Amniotic epithelial cell (primary cell): ENCODE data around the gene FNIP2.
A peak's percentile ranks its signal among the peaks of the same experiment; 100 is the strongest.
"Not testable (repeated sequence)": the region's sequence is repeated elsewhere in the genome, so short reads cannot be mapped to it uniquely, and the experiment has no call there.

Experiments
- DNase-seq: peaks from one replicate; pipeline ENCODE4 v3.0.0-alpha.2; 2010; ENCODE audit warnings: low read depth

The FNIP2 gene

DNA sequence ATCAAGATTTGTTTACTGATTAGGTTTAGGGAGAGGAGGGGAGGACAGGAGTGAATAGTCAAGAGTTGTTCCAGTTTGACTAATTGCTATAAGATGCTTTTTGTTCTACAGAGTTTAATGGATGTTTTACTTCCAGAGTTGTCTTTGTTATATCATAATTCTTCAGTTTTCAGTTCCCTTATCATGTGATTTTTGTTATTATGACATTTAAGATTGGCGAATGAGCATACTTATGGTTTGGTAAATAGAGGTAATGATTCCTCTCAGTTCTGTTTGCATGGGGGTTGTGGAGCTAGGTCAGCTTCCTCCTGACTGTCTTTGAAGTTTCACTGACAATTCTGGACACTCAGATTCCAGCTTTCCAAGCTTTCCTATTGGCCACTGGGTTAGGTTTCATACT, 24.6 kb downstream of the FNIP2 start:
- DNase-seq, result not testable (repeated sequence)

DNA sequence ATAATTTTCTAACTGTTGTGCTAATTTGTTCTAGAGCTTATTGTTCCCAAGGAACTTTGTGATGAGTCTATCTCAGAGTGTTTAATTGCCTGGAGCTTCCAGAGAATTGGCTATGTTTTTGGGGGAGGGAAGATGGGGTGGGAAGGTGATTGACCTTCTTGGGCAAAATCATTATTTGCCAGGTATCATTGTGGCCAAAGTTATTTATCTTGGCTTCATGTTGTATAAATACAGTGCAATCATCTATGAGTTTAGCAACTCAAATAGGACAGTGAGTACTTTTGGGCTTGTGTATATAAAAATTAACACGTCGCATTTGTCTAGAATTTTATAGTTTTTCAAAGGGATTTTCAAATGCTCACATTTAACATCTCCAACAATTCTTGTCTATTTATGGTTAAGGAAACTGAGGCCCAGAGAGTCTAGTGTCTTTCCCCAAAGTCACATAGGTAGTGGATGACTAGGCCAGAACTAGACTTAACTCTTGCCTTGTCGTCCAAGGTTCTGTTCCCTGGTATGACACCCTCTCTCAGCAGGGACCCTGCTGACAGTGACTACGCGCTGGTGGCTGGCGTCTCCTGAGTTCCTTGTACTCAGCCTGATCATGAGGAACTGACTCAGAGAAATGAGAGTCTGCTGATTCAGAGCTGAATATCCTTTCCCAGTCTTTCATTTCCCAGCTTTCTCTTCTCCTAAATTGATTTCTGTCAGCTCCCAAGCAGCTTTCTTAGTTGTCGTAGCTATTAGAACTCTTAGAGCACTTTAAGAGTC, 27.7 kb downstream of the FNIP2 start:
- DNase-seq, result peak; percentile 31

DNA sequence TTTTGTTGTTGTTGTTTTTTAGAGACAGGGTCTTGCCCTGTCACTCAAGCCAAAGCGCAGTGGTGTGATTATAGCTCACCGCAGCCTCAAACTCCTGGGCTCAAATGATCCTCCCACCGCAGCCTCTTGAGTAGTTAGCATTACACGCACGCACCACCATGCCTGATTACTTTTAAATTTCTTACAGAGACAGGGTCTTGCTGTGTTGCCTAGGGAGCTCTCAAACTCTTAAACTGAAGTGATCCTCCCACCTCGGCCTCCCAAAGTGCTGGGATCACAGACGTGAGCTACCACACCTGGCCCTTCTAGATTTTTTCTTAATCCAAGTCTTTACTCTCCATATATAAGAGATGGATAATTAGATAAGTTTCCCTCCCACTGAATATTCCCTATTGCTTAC, 29.2 kb downstream of the FNIP2 start:
- DNase-seq, result no peak

DNA sequence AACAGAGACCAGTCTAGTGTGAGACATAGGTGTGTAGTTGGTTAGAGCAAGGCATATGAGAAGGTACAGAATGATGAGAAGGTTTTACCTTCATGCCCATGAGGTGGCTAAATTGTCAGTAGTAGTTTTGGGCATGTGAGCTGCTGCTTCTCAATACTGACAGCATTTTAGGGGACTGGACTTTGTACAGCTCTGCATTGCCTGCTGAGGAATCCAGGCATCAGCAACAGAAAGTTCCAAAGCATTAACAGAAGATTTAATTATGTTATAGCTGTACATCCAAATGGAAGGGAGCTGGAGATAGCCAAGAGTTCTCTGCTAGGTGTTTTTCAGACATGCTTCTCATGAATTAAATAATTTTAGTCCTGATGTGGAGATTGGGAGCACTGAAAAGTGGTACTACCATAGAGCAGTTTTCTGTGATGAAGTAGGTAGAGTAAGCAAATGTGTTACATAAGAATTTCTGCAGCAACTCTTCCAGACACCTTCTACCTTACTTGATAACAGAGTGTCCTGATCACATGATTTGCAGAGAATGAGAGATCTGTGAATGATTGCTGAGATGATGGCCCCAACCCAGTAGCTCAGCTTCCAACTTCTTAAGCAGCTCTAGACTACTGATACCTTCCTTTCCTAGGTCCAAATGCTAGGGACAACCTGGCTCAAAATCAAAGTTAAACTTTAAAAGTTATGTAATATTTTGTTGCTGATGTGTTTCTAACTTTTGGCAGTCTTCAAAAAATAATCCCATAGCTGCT, 30.4 kb downstream of the FNIP2 start:
- no peak for DNase-seq

DNA sequence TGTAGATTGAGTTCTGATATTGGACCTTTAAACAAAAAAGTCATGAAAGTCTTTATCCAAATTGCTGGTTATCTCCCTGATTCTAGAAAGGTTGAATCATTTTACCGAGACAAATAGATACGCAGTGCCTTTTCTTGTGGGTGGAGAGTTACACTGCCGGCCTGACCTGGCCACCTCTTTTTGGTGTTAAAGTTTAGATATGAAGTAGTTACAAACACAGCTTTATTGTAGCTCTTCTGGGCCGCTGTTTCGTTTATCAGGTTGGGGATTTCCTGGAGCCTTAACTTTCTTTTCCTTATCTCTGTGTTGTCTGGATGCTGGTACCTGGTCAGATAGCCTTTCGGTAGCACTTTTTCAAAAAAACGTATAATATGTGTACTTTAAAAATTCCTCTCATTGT, 31.0 kb downstream of the FNIP2 start:
- no peak for DNase-seq

DNA sequence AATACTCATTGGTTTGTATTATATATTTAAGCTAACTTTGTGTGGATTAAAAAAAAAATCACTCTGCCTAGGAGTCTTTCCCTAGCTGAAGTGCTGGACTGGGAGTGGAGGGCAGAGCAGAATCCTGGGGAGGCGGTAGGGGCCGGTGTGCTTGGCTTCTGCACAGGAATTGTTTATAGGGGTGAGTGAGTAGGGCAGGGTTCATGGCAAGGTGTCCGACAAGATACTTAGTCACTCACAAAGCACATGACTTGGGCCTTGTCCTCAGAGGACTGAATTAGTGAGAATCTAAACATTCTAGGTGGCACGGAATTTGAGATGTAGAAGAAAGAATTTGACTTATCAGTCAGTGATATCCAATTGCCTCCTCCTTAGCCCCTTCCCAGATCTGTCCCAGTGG, 32.2 kb downstream of the FNIP2 start:
- no peak for DNase-seq

DNA sequence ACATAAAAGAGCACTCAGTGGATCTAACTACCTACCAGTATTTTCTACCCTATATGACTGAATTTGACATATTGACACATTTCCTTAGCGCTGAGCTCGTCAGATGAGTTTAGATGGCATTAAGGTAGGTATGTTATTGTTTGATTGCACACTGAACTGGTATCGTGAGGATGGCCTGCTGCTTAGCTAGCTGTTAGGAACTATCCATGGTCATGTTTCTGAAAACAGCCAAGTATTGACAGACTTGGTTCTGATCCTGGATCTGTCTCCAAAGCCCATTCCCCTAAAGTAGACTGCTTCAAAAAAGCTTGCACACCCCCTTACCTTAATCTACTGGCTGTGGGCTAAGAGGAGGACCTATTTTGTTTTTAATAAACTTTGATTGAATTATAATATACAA, 32.9 kb downstream of the FNIP2 start:
- no peak for DNase-seq

DNA sequence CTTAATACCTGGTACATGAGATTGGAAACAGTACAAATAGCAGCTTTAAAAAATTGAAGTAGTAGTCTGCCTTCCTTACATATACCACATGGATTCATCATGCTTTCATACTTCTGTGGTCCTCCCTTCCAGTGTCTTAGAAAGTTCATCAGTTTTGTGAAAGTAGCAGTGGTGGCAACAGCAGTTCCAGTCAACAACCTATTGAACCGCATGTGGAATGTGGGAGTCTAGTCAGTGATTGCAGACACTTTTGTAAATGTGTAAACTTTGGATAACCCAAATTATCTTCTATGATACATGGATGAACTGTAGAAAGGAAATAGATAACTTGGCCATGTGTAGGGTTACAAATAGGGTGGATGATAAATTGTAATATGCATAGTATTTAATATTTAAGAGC, 34.1 kb downstream of the FNIP2 start:
- DNase-seq, result no peak

DNA sequence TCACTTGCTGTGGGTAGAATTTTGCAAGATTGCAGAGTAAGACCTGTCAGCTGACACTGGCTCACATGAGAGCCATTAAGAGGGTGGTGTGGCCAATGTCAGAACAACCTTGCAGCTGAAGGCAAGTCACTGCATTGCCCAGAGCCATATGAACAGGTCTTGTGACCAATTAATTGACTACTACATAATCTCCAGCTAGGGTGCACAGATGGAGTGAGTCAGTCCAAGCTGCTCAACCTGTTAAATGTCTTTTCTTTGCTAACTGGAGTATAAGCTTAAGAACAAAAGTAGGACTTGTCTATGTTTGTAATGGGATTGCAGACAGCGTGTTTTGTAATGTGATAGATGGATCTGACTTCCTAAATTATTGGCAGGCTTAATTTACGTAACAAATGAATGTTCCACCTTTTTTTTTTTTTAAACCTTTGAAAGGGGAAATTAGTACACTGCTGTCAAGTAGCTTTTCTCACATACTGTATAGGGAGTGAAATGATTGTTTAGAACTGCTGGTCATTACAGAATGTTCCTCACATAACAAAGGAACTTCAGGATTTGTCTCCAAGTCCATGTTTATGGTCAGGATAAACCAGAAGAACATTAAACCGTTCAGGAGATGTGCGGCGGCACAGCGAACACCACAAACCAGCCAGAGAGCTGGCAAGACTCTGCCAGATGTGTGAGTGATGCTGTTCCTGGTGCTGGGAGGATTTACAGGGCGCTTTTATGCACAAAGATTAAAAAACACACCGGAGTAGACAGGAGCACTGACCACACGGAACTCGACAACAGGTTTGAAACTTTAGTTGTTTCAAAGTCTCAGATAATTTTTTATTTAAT, 37.0 kb downstream of the FNIP2 start:
- DNase-seq, result no peak

DNA sequence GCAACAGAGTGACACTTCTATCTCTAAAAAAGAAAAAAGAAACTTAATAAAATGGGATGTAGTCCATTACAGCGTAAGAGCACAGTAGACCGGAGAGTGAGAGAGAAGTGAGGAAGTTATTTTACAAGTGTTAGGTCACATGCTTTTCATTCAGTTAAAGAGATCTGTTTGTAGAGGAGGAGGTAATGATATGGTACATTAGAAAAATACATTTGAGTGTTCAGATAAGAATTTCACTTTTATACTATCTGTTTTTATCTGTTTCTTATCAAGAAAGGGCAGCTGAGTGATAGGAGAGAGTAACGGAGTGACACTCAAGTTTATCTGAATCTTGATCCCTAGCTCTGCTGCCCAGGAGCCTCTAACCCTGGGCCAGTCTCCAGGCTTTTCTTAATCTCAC, 38.9 kb downstream of the FNIP2 start:
- no peak for DNase-seq

DNA sequence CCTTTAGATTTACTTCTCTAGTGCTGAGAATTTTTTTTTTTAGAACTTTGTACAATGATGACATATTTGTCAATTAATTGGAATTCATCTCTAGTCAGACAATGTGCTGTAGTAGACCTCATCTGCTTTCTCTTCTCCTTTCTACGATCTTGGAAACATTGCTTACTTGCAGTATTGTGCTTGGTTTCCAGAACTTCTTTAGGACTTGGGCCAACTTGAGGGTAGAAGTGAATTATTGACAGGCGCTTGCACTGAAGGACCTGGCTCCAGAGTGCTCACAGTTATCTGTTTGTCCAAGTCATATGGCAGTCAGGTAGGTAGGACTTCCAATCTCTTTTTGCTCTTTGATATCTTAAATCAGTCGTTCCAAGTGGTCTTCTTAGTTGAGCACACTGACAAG, 39.6 kb downstream of the FNIP2 start:
- no peak for DNase-seq

DNA sequence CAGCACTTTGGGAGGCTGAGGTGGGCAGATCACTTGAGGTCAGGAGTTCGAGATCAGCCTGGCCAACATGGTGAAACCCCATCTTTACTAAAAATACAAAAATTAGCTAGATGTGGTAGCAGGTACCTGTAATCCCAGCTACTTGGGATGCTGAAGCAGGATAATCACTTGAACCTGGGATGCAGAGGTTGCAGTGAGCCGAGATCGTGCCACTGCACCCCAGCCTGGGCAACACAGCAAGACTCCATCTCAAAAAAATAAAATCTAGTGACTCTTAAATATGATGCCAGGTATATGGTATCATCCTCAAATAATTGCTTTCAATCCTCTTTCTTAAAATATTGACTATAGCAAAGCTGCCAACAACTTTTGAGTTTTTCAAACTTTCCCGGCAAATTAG, 40.4 kb downstream of the FNIP2 start:
- not testable (repeated sequence) for DNase-seq

DNA sequence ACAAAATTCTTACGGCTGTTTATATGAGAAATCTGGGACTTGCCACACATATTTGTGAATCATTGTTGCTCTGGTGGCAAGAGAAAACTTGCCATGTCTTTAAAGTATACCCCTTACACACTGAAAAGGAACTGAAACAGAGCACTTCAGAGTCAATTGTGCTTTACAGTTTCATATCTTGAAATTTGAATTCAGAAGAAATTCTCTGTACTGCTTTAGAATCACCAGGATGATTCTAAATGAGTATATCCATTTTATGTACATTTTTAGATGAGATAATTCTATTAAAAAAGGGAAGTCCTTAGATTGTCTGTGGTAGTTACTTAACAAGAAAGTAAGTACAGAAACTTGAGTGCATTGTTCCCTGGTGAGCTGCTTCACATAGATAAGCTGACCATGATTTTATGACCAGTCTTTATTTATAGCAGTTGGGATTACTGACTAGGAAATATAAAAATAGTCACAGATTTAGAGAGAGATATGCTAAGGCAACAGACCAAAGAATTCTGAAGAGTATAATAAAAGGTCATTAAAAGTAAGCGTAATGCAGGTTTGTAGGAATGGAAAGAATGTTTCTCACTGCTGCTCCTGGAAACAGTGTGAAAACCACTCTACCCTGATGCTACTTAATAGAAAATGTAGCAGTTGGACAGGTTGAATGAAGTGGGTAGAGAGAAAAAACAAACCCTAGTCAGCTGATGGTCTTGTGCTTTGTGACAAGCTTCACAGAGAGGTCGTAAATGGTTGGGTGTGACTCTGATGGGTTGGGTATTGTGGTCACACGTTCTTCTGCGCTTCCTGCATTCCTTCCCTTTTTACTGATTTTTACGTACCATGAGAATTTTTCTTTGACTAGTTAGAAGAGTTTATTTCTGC, 41.0 kb downstream of the FNIP2 start:
- peak; percentile 90 for DNase-seq

DNA sequence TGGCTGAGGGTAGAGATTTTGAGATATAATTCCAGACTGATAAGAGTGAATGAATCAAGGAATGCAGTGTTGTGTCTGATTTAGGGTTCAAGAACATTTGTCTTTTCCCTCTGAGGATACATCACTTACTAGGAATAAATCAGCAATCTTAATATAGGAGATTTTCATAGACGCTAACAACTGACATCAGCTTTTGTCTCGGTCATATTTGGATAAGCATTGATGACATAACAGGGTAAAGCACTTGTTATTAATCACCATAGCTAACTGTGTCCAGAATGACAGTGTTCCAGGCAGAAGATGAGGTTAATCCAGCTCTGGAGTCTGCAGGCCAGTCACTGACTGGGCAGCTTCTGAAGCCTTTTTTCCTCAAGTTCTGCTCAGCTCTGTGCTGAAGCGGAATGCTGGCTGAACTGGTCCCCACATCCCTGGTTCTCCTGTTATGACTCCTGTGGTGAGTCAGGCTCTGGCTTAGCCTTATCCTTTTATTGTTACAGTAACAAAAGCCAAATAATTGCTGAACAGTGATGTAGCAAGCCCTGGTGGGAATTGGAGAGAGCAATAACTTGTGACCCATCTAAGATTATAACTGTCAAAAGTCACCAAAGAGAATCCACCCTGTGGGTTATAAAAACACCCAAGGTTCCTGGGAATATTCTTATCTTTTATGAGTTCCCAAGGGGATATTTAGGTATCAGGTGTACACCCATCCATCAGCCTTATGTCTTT, 41.8 kb downstream of the FNIP2 start:
- DNase-seq, result peak; percentile 96

DNA sequence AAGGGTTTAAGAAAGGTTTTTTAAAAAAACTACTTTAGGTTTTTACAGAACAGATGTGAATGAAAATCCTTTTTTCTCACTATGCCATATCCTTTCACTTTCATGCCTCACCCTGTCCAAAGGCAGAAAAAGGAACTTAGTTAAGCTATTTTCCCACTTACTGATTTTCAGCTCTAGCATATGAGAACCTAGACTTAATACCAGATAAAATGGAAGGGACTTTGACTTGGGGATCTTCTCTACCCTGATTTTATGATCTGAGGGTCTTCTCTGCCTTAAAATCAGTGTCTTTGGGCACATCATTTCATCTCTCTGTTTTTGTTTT, 42.4 kb downstream of the FNIP2 start:
- DNase-seq, result no peak

DNA sequence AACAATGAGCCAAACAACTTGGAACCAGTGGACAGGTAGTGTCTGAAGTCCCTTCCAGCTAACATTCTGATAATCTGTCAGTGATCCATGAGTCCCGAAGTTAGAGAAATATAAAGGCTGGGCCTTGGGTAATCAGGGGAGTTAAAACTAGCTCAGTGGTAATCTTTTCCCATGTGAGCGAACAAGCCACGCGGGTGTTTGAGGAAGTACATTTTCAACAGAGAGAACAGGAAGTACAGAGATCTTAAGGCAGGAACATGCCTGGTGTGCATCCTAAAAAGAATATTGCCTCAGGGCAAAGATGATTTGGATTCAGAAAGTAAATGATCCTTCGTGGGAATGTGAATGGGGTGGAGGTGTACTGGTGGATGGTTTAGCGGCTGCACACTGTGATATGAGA, 42.9 kb downstream of the FNIP2 start:
- peak; percentile 13 for DNase-seq

DNA sequence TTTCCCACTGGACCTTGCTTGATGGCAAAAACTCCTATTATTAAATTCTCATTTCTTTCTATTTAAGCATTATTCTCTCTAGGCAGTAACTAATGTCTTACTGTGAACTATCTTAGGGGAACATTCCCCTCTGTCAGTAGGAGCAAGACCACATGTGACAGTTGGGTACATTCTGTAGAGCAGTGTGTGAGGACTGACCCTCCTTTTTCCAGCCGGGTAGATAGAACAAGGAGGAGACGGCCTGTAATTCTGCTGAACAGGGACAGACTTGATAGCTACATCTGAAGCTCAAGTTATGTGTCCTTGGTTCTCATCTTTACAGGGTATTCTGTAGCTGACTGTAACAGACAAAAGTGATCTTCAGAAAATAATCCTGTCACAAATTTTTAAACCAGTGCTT, 43.3 kb downstream of the FNIP2 start:
- DNase-seq, result no peak

DNA sequence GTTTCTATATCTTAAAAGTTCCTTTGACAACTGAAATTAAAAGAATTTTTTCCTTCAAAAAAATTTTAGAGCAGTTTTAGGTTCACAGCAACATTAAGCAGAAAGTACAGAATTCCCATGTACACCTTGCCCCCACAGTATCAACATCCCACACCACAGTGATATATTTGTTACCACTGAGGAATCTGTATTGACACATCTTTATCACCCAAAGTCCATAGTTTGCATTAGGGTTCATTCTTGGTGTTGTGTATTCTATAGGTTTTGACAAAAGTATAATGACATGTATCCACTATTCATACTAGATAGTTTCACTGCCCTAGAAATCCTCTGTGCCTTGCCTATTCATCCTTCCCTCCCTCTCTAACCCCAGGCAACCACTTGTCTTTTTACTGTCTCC, 43.7 kb downstream of the FNIP2 start:
- DNase-seq, result no peak

DNA sequence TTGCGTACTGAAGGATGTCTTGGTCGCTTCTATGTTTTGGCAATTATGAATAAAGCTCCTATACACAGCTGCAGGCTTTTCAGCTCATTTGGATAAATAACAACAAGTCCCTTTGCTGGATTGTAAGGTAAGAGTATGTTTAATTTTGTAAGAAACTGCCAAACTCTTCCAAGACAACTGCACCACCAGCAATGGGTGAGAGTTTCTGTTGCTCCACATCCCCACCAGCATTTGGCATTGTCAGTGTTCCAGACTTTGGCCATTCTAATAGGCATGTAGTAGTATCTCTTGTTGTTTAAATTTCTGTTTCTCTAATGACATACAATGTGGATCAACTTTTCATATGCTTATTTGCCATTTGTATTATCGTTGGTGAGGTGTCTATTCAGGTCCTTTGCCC, 44.3 kb downstream of the FNIP2 start:
- no peak for DNase-seq

DNA sequence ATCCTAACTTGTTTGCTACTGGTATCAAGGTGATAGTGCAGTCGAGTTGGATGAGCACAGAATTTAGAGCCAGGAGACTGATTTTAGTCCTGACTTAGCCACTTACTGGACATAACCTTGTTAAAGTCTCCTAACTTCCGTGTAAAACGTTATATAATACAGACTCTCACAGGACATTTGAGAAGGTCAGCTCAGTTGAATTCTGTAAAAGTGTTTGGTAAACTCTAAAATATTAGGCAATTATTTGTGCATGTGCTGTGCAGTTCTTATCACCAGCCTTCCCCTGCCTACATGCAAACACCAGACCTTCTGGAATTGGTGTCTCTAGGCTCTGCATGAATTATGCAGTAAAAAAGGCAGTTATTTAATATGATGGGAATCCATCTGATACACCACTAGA, 45.4 kb downstream of the FNIP2 start:
- no peak for DNase-seq

DNA sequence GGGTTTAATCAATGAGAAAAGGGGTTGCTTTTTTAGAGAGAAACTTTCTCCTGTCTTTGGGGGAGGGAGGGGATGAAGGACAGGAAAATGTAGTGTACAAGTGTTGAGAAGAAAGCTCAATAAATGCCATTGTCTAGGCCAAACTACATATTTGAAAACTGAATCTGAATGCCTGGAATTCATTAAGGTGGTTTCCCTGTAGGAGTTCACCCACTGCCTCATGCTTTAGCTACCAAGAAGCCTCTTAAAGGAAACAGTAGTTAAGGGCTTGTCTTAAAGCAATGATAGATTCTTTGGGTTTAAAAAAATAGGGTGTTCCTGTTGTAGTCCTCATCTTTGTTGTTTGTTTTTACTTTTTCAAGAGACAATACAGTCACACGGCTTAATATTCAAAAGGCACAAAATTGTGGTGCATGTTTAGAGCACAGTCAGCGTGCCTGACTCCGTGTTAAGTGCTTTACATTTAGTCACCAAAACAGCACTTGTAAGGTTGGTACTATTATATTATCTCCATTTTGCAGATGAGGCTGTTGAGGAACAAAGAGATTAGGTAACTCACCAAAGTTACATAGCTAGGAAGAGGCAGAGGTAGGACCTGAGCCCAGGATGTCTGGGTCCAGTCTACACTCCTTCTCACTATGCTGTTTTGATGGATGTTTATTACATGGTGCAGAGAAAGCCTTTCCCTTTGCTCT, 46.0 kb downstream of the FNIP2 start:
- DNase-seq, result peak; percentile 37
